GM18507 (cell line): Measurements from ENCODE around the gene CROCC2.
A peak's percentile ranks its signal among the peaks of the same experiment; 100 is the strongest.

Source experiments
- DNase-seq: peaks from one replicate; pipeline ENCODE4 v3.0.0; 2011; ENCODE audit warnings: low read depth; ENCODE audit not compliant: insufficient read length; ENCODE audit errors: extremely low spot score
- FAIRE-seq: peaks from 2 replicates; lab custom pipeline; 2011; peaks lifted over from hg19 to GRCh38; lab: Jason Lieb, UNC

Gene CROCC2

GRCh38 chr2:240993446-240994170 lies 87.5 kb downstream of the CROCC2 start:
- FAIRE-seq (no peak), DNase-seq (no peak)

- no peak for DNase-seq
Observed at GRCh38 chr2:240994171-240994896, 88.2 kb downstream of the CROCC2 start.

GRCh38 chr2:240995041-240996021 lies 89.2 kb downstream of the CROCC2 start:
- DNase-seq (no peak), FAIRE-seq (no peak)

More at GRCh38 chr2:240994171-240994896, 88.2 kb downstream of the CROCC2 start:
- FAIRE-seq, result no peak

GRCh38 chr2:240996161-240996833 lies 90.2 kb downstream of the CROCC2 start:
- FAIRE-seq (no peak), DNase-seq (no peak)

- DNase-seq (no peak), FAIRE-seq (no peak)
Observed at GRCh38 chr2:240996834-240997140, 90.7 kb downstream of the CROCC2 start.

GRCh38 chr2:240997141-240997855 lies 91.2 kb downstream of the CROCC2 start:
- FAIRE-seq (no peak), DNase-seq (no peak)

- DNase-seq (peak; percentile 53), FAIRE-seq (no peak)
Observed at GRCh38 chr2:240997856-240998705, 91.9 kb downstream of the CROCC2 start, which contains the start of gene SNED1. Gene SNED1, plus strand, starts transcription at chr2:240998618. Its CDS starts 220 bp downstream, at chr2:240998838.

GRCh38 chr2:240998706-240998994 lies 92.5 kb downstream of the CROCC2 start:
- no peak for FAIRE-seq

GRCh38 chr2:240998995-240999791 lies 93.1 kb downstream of the CROCC2 start:
- DNase-seq (no peak), FAIRE-seq (no peak)

More at GRCh38 chr2:240998706-240998994, 92.5 kb downstream of the CROCC2 start:
- DNase-seq, result no peak

GRCh38 chr2:240999873-241000541 lies 93.9 kb downstream of the CROCC2 start:
- DNase-seq (no peak), FAIRE-seq (no peak)

- DNase-seq, result no peak
- no peak for FAIRE-seq
Observed at GRCh38 chr2:241000831-241001321, 94.7 kb downstream of the CROCC2 start.

GRCh38 chr2:241001413-241002274 lies 95.5 kb downstream of the CROCC2 start:
- no peak for DNase-seq
- FAIRE-seq, result no peak

- DNase-seq (no peak), FAIRE-seq (no peak)
Observed at GRCh38 chr2:241002275-241003046, 96.3 kb downstream of the CROCC2 start.

- FAIRE-seq (no peak), DNase-seq (no peak)
Observed at GRCh38 chr2:241003047-241003360, 96.9 kb downstream of the CROCC2 start.

- DNase-seq (no peak), FAIRE-seq (no peak)
Observed at GRCh38 chr2:241003369-241003768, 97.2 kb downstream of the CROCC2 start.
